ENCODE results near the gene FAM222A. TPM values are rescaled to one million over a fixed set of nuclear protein-coding genes. Genes with fewer than 3 reads are reported as not detected.

FAM222A gene
- total RNA-seq, 1 experiment from 2014 or later, result 18.0 TPM

- intact Hi-C loops (cut with micrococcal nuclease; ENCODE audit: unreplicated experiment), result loop anchor here (2.0 kb wide), 1 partner anchor 15 kb away; no protein-coding TSS in a partner anchor
- Histone ChIP-seq H3K9me3 (no peaks in the 10 kb centered on the region), H3K4me3 (ENCODE audit: low read depth, low read length) (no peak overlapping the region), H3K36me3 (ENCODE audit: control insufficient read depth, insufficient read depth, low read length) (no peaks in the 10 kb centered on the region), H3K4me1 (peaks cover 72% of the 10 kb centered on the region), H3K27me3 (replicated peaks; ENCODE audit: control insufficient read depth, insufficient read depth, low read length) (no peaks in the 10 kb centered on the region)
- no TSS peak for BruUV-seq (replicated peaks)
- peaks cover 41% of the 10 kb centered on the region for H3K4me1 Mint-ChIP-seq (ENCODE audit: low read depth, unreplicated experiment)
- no peaks in the 10 kb centered on the region for H3K9me3 Mint-ChIP-seq (ENCODE audit: unreplicated experiment)
- H3K4me3 Mint-ChIP-seq (ENCODE audit: unreplicated experiment), result peak overlapping the region; percentile 63
- POLR2A ChIA-PET, result interaction anchor here (0.9 kb wide), 1 partner anchor 37 kb away, joined by 3 read pairs; no protein-coding TSS in a partner anchor
- no peaks in the 10 kb centered on the region for H3K36me3 Mint-ChIP-seq (ENCODE audit: insufficient read depth, unreplicated experiment)
- CTCF ChIA-PET, result interaction anchor here (0.7 to 1.1 kb wide), 5 partner anchors 18 to 150 kb away, joined by 3 to 6 read pairs (median 4); no protein-coding TSS in a partner anchor
- no peaks in the 10 kb centered on the region for H3K27me3 Mint-ChIP-seq (ENCODE audit: insufficient read depth, unreplicated experiment)
- no peak for TF ChIP-seq CTCF (IDR thresholded peaks at IDR 0.05; ENCODE audit: insufficient read depth in 1 of 2, low read depth in 1 of 2, low read length in 1 of 2, severe bottlenecking in 1 of 2, unreplicated experiment in 1 of 2)
- peak overlapping the region; percentile 91 for H3K27ac Mint-ChIP-seq (ENCODE audit: unreplicated experiment)
- peak; percentile 79 to 87 for DNase-seq
These were observed 24.0 kb downstream of the FAM222A start for GRCh38 chr12:109737631-109738030.

- no peaks in the 10 kb centered on the region for H3K9me3 Mint-ChIP-seq (ENCODE audit: unreplicated experiment)
- peak overlapping the region; percentile 63 for H3K4me3 Mint-ChIP-seq (ENCODE audit: unreplicated experiment)
- H3K27me3 ChIP-seq (replicated peaks; ENCODE audit: control insufficient read depth, insufficient read depth, low read length), result no peaks in the 10 kb centered on the region
- peak in 1 of 2 experiments; percentile 17 for DNase-seq
- no peak overlapping the region for H3K4me3 ChIP-seq (ENCODE audit: low read depth, low read length)
- intact Hi-C loops (cut with micrococcal nuclease; ENCODE audit: unreplicated experiment), result no loop called here
- no peaks in the 10 kb centered on the region for H3K36me3 ChIP-seq (ENCODE audit: control insufficient read depth, insufficient read depth, low read length)
- H3K27ac Mint-ChIP-seq (ENCODE audit: unreplicated experiment), result peak overlapping the region; percentile 91
- H3K36me3 Mint-ChIP-seq (ENCODE audit: insufficient read depth, unreplicated experiment), result no peaks in the 10 kb centered on the region
- POLR2A ChIA-PET, result interaction anchor here (0.9 kb wide), 1 partner anchor 36 kb away, joined by 3 read pairs; no protein-coding TSS in a partner anchor
- no peak for TF ChIP-seq CTCF (IDR thresholded peaks at IDR 0.05; ENCODE audit: insufficient read depth in 1 of 2, low read depth in 1 of 2, low read length in 1 of 2, severe bottlenecking in 1 of 2, unreplicated experiment in 1 of 2)
- no peaks in the 10 kb centered on the region for H3K27me3 Mint-ChIP-seq (ENCODE audit: insufficient read depth, unreplicated experiment)
- H3K4me1 ChIP-seq, result peaks cover 78% of the 10 kb centered on the region
- TSS peak; percentile 24 for BruUV-seq (replicated peaks)
- H3K4me1 Mint-ChIP-seq (ENCODE audit: low read depth, unreplicated experiment), result peaks cover 41% of the 10 kb centered on the region
- no peaks in the 10 kb centered on the region for H3K9me3 ChIP-seq
- CTCF ChIA-PET, result interaction anchor here (1.1 kb wide), 2 partner anchors 19 to 35 kb away, joined by 3 to 4 read pairs; no protein-coding TSS in a partner anchor
These were observed 24.6 kb downstream of the FAM222A start for GRCh38 chr12:109738209-109738608.

GRCh38 chr12:109738878-109739665 is 25.4 kb downstream of the FAM222A start:
- H3K4me1 Mint-ChIP-seq (ENCODE audit: low read depth, unreplicated experiment), result peaks cover 41% of the 10 kb centered on the region
- Histone ChIP-seq H3K27me3 (replicated peaks; ENCODE audit: control insufficient read depth, insufficient read depth, low read length) (no peaks in the 10 kb centered on the region), H3K4me1 (peaks cover 79% of the 10 kb centered on the region), H3K9me3 (no peaks in the 10 kb centered on the region), H3K4me3 (ENCODE audit: low read depth, low read length) (no peak overlapping the region), H3K36me3 (ENCODE audit: control insufficient read depth, insufficient read depth, low read length) (no peaks in the 10 kb centered on the region)
- H3K9me3 Mint-ChIP-seq (ENCODE audit: unreplicated experiment), result no peaks in the 10 kb centered on the region
- CTCF ChIA-PET, result interaction anchor here (1.5 kb wide), 1 partner anchor 36 kb away, joined by 4 read pairs; no protein-coding TSS in a partner anchor
- intact Hi-C loops (cut with micrococcal nuclease; ENCODE audit: unreplicated experiment), result no loop called here
- H3K27me3 Mint-ChIP-seq (ENCODE audit: insufficient read depth, unreplicated experiment), result no peaks in the 10 kb centered on the region
- no peak for TF ChIP-seq CTCF (IDR thresholded peaks at IDR 0.05; ENCODE audit: insufficient read depth in 1 of 2, low read depth in 1 of 2, low read length in 1 of 2, severe bottlenecking in 1 of 2, unreplicated experiment in 1 of 2)
- no peak overlapping the region for H3K4me3 Mint-ChIP-seq (ENCODE audit: unreplicated experiment)
- DNase-seq, result peak in 1 of 2 experiments; percentile 20
- no peaks in the 10 kb centered on the region for H3K36me3 Mint-ChIP-seq (ENCODE audit: insufficient read depth, unreplicated experiment)
- POLR2A ChIA-PET, result interaction anchor here (0.5 to 1.2 kb wide), 2 partner anchors 16 to 165 kb away, joined by 3 read pairs; partner anchors contain the start of genes MMAB and MVK
- BruUV-seq (replicated peaks), result no TSS peak
- H3K27ac Mint-ChIP-seq (ENCODE audit: unreplicated experiment), result peak overlapping the region; percentile 43

All from Caco-2 (cell line).